ENCODE measurements around the gene SRSF12. TPM values are rescaled to one million over a fixed set of nuclear protein-coding genes. Genes with fewer than 3 reads are reported as not detected.

SRSF12 gene
- polyA plus RNA-seq, 5 donors = 7.8 to 13.0 (median 9.4) TPM

Other genes with a start within 250 kb of the SRSF12 start
- 10 to 100 TPM; 13.3 to 18.0 (median 17.6) TPM for gene RNGTT, start 154.5 kb downstream of the SRSF12 start, polyA plus RNA-seq (ENCODE audit: insufficient read depth in 1 of 5, insufficient read length in 5 of 5, low replicate concordance in 1 of 5)
- gene PNRC1, start 37.3 kb downstream of the SRSF12 start, polyA plus RNA-seq (ENCODE audit: insufficient read depth in 1 of 5, insufficient read length in 5 of 5, low replicate concordance in 1 of 5) = 100 to 1,000 TPM; 147 to 169 (median 156) TPM
- gene PM20D2, start 28.0 kb upstream of the SRSF12 start, polyA plus RNA-seq (ENCODE audit: insufficient read depth in 1 of 5, insufficient read length in 5 of 5, low replicate concordance in 1 of 5) = 10 to 100 TPM; 21.3 to 34.3 (median 23.8) TPM
- under 1 TPM in 1 of 5 donors, not detected in 4; 0.08 TPM for gene GABRR1, start 99.3 kb upstream of the SRSF12 start, polyA plus RNA-seq (ENCODE audit: insufficient read depth in 1 of 5, insufficient read length in 5 of 5, low replicate concordance in 1 of 5)
- 1 to 10 TPM in 2 of 5 donors, under 1 TPM in 3; 0.76 to 2.0 (median 0.96) TPM for gene GABRR2, start 197.2 kb upstream of the SRSF12 start, polyA plus RNA-seq (ENCODE audit: insufficient read depth in 1 of 5, insufficient read length in 5 of 5, low replicate concordance in 1 of 5)
- gene UBE2J1, start 234.7 kb upstream of the SRSF12 start, polyA plus RNA-seq (ENCODE audit: insufficient read depth in 1 of 5, insufficient read length in 5 of 5, low replicate concordance in 1 of 5) = 10 to 100 TPM; 50.8 to 68.4 (median 54.6) TPM

Data from right lung (tissue), 5 donors.